MM.1S (cell line): ENCODE measurements around the gene SIX4.

Source experiments
- EZH2 ChIP-seq: fragments of 300-600 bp; sonication (generic); optimal IDR thresholded peaks from 2 replicates; pipeline ENCODE3; 2017; ENCODE audit warnings: low read depth, mild to moderate bottlenecking, antibody characterized with exemption, low read length, mixed read lengths
- TF ChIP-seq, protein P1 (sequence below): fragments of 300-600 bp; sonication (generic); IDR thresholded peaks from 2 replicates; pipeline ENCODE4 v1.5.1; 2016; ENCODE audit warnings: antibody characterized with exemption, low read length, mixed read lengths

DNA sequence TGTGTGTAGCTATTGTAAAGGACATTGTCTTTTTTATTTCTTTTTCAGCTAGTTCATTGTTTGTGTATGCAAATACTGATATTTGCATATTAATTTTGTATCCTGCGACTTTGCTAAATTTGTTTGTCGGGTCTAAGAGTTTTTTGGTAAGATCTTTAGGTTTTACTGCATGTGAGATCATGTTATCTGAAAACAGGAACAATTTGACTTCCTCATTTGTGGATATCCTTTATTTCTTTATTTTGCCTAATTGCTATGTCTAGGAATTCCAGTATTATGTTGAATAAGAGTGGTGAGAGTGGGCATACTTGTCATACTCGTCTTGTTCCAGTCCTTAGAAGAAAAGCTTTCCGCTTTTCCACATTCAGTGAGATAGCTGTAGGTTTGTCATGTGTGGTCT lies 28.8 kb downstream of the SIX4 start:
- TF ChIP-seq EZH2: no peak
- TF ChIP-seq, protein P1, sequence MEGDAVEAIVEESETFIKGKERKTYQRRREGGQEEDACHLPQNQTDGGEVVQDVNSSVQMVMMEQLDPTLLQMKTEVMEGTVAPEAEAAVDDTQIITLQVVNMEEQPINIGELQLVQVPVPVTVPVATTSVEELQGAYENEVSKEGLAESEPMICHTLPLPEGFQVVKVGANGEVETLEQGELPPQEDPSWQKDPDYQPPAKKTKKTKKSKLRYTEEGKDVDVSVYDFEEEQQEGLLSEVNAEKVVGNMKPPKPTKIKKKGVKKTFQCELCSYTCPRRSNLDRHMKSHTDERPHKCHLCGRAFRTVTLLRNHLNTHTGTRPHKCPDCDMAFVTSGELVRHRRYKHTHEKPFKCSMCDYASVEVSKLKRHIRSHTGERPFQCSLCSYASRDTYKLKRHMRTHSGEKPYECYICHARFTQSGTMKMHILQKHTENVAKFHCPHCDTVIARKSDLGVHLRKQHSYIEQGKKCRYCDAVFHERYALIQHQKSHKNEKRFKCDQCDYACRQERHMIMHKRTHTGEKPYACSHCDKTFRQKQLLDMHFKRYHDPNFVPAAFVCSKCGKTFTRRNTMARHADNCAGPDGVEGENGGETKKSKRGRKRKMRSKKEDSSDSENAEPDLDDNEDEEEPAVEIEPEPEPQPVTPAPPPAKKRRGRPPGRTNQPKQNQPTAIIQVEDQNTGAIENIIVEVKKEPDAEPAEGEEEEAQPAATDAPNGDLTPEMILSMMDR: no peak
